ENCODE results near the gene ANKRD11. TPM values are rescaled to one million over a fixed set of nuclear protein-coding genes. Genes with fewer than 3 reads are reported as not detected.
"Not testable (repeated sequence)": the region's sequence is repeated elsewhere in the genome, so short reads cannot be mapped to it uniquely, and the experiment has no call there.

The ANKRD11 gene
- polyA plus RNA-seq, 1 experiment = 48.1 TPM

- Histone ChIP-seq H3K9me3 (ENCODE audit: control insufficient read depth, insufficient read depth, low read length) (no peaks in the 10 kb centered on the region; the same call in 1 of the 2 replicates), H3K27ac (ENCODE audit: low read depth, low read length) (no peak overlapping the region), H3K27me3 (ENCODE audit: control insufficient read depth, insufficient read depth, low read length) (no peaks in the 10 kb centered on the region), H3K4me3 (ENCODE audit: low read depth, low read length) (no peak overlapping the region)
- DNase-seq (ENCODE audit: low read depth, low spot score) = no peak
- CTCF ChIA-PET = no interaction called here
- POLR2A ChIA-PET = no interaction called here
- TF ChIP-seq CTCF (IDR thresholded peaks at IDR 0.05; ENCODE audit: low read depth, low read length) = no peak
Observed at GRCh38 chr16:89365996-89366395, 124.4 kb downstream of the ANKRD11 start.

- Histone ChIP-seq H3K27ac (ENCODE audit: low read depth, low read length) (peak overlapping the region; percentile 83), H3K4me3 (ENCODE audit: low read depth, low read length) (no peak overlapping the region), H3K27me3 (ENCODE audit: control insufficient read depth, insufficient read depth, low read length) (no peaks in the 10 kb centered on the region), H3K9me3 (ENCODE audit: control insufficient read depth, insufficient read depth, low read length) (no peaks in the 10 kb centered on the region; the same call in 1 of the 2 replicates)
- TF ChIP-seq CTCF (IDR thresholded peaks at IDR 0.05; ENCODE audit: low read depth, low read length) = no peak
- ChIA-PET POLR2A (interaction anchor here (0.7 to 1.0 kb wide), 2 partner anchors 39 to 57 kb away, joined by 3 to 4 read pairs; no protein-coding TSS in a partner anchor), CTCF (interaction anchor here (1.1 kb wide), 1 partner anchor 12 kb away, joined by 3 read pairs; no protein-coding TSS in a partner anchor)
- DNase-seq (ENCODE audit: low read depth, low spot score) = peak; percentile 45
Observed at GRCh38 chr16:89365044-89365467, 125.3 kb downstream of the ANKRD11 start.

- H3K9me3 ChIP-seq (ENCODE audit: control insufficient read depth, insufficient read depth, low read length) = no peaks in the 10 kb centered on the region; the same call in 1 of the 2 replicates
- ChIA-PET CTCF (interaction anchor here (1.1 kb wide), 1 partner anchor 12 kb away, joined by 3 read pairs; no protein-coding TSS in a partner anchor), POLR2A (interaction anchor here (0.7 to 1.0 kb wide), 2 partner anchors 39 to 58 kb away, joined by 3 to 4 read pairs; no protein-coding TSS in a partner anchor)
- peak; percentile 29 for DNase-seq (ENCODE audit: low read depth, low spot score)
- no peak overlapping the region for H3K4me3 ChIP-seq (ENCODE audit: low read depth, low read length)
- H3K27me3 ChIP-seq (ENCODE audit: control insufficient read depth, insufficient read depth, low read length) = no peaks in the 10 kb centered on the region
- peak overlapping the region; percentile 83 for H3K27ac ChIP-seq (ENCODE audit: low read depth, low read length)
- no peak for TF ChIP-seq CTCF (IDR thresholded peaks at IDR 0.05; ENCODE audit: low read depth, low read length)
Observed at GRCh38 chr16:89364606-89365005, 125.8 kb downstream of the ANKRD11 start.

GRCh38 chr16:89363621-89364393, 126.6 kb downstream of the ANKRD11 start:
- ChIA-PET CTCF (interaction anchor here (1.1 kb wide), 1 partner anchor 11 kb away, joined by 3 read pairs; no protein-coding TSS in a partner anchor), POLR2A (no interaction called here)
- H3K9me3 ChIP-seq (ENCODE audit: control insufficient read depth, insufficient read depth, low read length) = no peaks in the 10 kb centered on the region; the same call in 1 of the 2 replicates
- no peak overlapping the region for H3K4me3 ChIP-seq (ENCODE audit: low read depth, low read length)
- DNase-seq (ENCODE audit: low read depth, low spot score) = no peak
- H3K27me3 ChIP-seq (ENCODE audit: control insufficient read depth, insufficient read depth, low read length) = no peaks in the 10 kb centered on the region
- no peak for TF ChIP-seq CTCF (IDR thresholded peaks at IDR 0.05; ENCODE audit: low read depth, low read length)
- H3K27ac ChIP-seq (ENCODE audit: low read depth, low read length) = peak overlapping the region; percentile 83

GRCh38 chr16:89362540-89363223, 127.7 kb downstream of the ANKRD11 start:
- H3K9me3 ChIP-seq (ENCODE audit: control insufficient read depth, insufficient read depth, low read length); H3K27ac ChIP-seq (ENCODE audit: low read depth, low read length); CTCF ChIA-PET; H3K4me3 ChIP-seq (ENCODE audit: low read depth, low read length); DNase-seq (ENCODE audit: low read depth, low spot score); H3K27me3 ChIP-seq (ENCODE audit: control insufficient read depth, insufficient read depth, low read length): not testable (repeated sequence)
- POLR2A ChIA-PET = interaction anchor here (0.6 kb wide), 1 partner anchor 62 kb away, joined by 3 read pairs; no protein-coding TSS in a partner anchor
